ENCODE measurements around the gene SLC29A4. TPM values are rescaled to one million over a fixed set of nuclear protein-coding genes. Genes with fewer than 3 reads are reported as not detected.
"Not testable (repeated sequence)": the region's sequence is repeated elsewhere in the genome, so short reads cannot be mapped to it uniquely, and the experiment has no call there.

The SLC29A4 gene
- polyA plus RNA-seq, 3 donors, result 0.21 to 0.29 (median 0.26) TPM

DNA sequence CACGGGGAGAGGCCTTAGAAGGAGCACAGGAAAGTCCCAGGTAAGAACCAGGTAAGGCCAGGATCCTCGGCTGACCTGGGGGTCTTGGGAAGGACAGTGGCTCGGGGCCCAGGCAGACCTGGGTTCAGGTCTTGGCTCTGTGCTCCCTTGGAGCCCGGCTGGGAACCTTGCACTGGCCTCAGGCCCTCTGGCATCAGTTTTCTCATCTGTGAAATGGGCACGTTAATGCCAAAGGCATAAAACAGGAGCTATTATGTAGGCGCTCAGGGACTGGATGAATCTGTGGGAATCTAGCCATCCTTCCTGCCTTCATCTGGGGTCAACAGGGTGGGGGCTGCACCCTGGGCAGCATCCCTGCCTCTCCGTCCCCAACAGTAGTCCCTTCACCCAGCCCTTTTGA lies 8.3 kb upstream of the SLC29A4 start:
- Histone ChIP-seq H3K4me2 (replicated peaks; ENCODE audit: extremely low read depth, low read length, poor library complexity, severe bottlenecking) (no peak overlapping the region), H3K9me3 (replicated peaks in 1 of 2; ENCODE audit: control insufficient read depth in 1 of 2, insufficient read depth in 1 of 2, low read length in 2 of 2) (peaks cover 0 to 4% of the 10 kb centered on the region in 2 donors), H3K4me3 (replicated peaks in 1 of 3; ENCODE audit: low read depth in 2 of 3, low read length in 3 of 3) (no peak overlapping the region), H3K27me3 (ENCODE audit: control insufficient read depth in 2 of 2, insufficient read depth in 2 of 2, low read length in 2 of 2) (no peaks in the 10 kb centered on the region), H3K27ac (ENCODE audit: low read depth in 1 of 2, low read length in 2 of 2) (no peak overlapping the region), H2AFZ (ENCODE audit: insufficient read depth, low read depth, low read length, poor library complexity, severe bottlenecking) (no peak overlapping the region), H3K9ac (ENCODE audit: insufficient read depth, low read length, poor library complexity, severe bottlenecking) (no peak overlapping the region), H4K20me1 (ENCODE audit: insufficient read depth, low read length) (no peaks in the 10 kb centered on the region), H3K79me2 (ENCODE audit: insufficient read depth, low read length) (no peaks in the 10 kb centered on the region), H3K4me1 (ENCODE audit: control insufficient read depth in 1 of 2, insufficient read depth in 2 of 2, low read length in 2 of 2) (no peaks in the 10 kb centered on the region), H3K36me3 (replicated peaks in 1 of 2; ENCODE audit: control insufficient read depth in 1 of 2, insufficient read depth in 2 of 2, low read length in 2 of 2) (no peaks in the 10 kb centered on the region)
- Mint-ChIP-seq H3K9me3 (peaks cover 0 to 2% (median 0%) of the 10 kb centered on the region in 7 donors), H3K27me3 (ENCODE audit: low read depth in 3 of 3) (peaks cover 6 to 12% (median 12%) of the 10 kb centered on the region in 3 donors), H3K4me3 (no peak overlapping the region), H3K36me3 (no peaks in the 10 kb centered on the region), H3K4me1 (no peaks in the 10 kb centered on the region), H3K27ac (no peak overlapping the region)
- no peak for DNase-seq
- TF ChIP-seq, protein P1, sequence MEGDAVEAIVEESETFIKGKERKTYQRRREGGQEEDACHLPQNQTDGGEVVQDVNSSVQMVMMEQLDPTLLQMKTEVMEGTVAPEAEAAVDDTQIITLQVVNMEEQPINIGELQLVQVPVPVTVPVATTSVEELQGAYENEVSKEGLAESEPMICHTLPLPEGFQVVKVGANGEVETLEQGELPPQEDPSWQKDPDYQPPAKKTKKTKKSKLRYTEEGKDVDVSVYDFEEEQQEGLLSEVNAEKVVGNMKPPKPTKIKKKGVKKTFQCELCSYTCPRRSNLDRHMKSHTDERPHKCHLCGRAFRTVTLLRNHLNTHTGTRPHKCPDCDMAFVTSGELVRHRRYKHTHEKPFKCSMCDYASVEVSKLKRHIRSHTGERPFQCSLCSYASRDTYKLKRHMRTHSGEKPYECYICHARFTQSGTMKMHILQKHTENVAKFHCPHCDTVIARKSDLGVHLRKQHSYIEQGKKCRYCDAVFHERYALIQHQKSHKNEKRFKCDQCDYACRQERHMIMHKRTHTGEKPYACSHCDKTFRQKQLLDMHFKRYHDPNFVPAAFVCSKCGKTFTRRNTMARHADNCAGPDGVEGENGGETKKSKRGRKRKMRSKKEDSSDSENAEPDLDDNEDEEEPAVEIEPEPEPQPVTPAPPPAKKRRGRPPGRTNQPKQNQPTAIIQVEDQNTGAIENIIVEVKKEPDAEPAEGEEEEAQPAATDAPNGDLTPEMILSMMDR (IDR thresholded peaks at IDR 0.05), result no peak
- 89% methylated on average over 7 of the region's 7 CpGs for WGBS (ENCODE audit: insufficient coverage)
- intact Hi-C loops (cut with micrococcal nuclease), result no loop called here

DNA sequence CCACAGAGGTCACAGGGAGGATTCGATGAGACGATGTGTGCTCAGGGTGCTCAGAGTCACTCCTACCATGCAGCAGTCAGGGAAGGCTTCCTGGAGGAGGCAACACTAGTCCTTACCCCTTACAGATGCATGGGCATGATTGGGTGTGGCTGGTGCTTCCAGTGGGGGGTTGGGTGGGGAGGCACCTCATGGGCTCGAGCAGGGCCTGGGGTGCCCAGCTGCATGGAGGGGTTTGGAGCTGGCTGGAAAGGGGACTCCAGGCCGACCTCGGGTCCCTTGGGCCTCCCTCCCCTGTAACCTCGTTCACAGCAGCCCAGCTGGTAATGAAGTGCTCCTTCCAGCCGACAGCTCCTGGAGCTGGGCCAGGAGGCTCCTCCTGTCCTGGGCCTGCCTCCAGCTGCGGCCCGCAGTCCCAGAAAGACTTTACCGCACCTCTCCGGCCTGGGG lies 7.7 kb upstream of the SLC29A4 start:
- H2AFZ ChIP-seq (ENCODE audit: insufficient read depth, low read depth, low read length, poor library complexity, severe bottlenecking); H3K79me2 ChIP-seq (ENCODE audit: insufficient read depth, low read length); intact Hi-C loops (cut with micrococcal nuclease); DNase-seq; H3K4me1 Mint-ChIP-seq; H3K9me3 Mint-ChIP-seq; H3K9ac ChIP-seq (ENCODE audit: insufficient read depth, low read length, poor library complexity, severe bottlenecking); H3K4me1 ChIP-seq (ENCODE audit: control insufficient read depth in 1 of 2, insufficient read depth in 2 of 2, low read length in 2 of 2); H3K4me3 ChIP-seq (replicated peaks in 1 of 3; ENCODE audit: low read depth in 2 of 3, low read length in 3 of 3); H3K36me3 Mint-ChIP-seq; H3K27me3 ChIP-seq (ENCODE audit: control insufficient read depth in 2 of 2, insufficient read depth in 2 of 2, low read length in 2 of 2); H3K27ac ChIP-seq (ENCODE audit: low read depth in 1 of 2, low read length in 2 of 2); H3K4me3 Mint-ChIP-seq; H3K9me3 ChIP-seq (replicated peaks in 1 of 2; ENCODE audit: control insufficient read depth in 1 of 2, insufficient read depth in 1 of 2, low read length in 2 of 2); H4K20me1 ChIP-seq (ENCODE audit: insufficient read depth, low read length); H3K4me2 ChIP-seq (replicated peaks; ENCODE audit: extremely low read depth, low read length, poor library complexity, severe bottlenecking); H3K36me3 ChIP-seq (replicated peaks in 1 of 2; ENCODE audit: control insufficient read depth in 1 of 2, insufficient read depth in 2 of 2, low read length in 2 of 2): not testable (repeated sequence)
- WGBS (ENCODE audit: insufficient coverage), result 69% methylated on average over 4 of the region's 11 CpGs
- peaks cover 9 to 13% (median 9%) of the 10 kb centered on the region in 3 donors for H3K27me3 Mint-ChIP-seq (ENCODE audit: low read depth in 3 of 3)
- peak overlapping the region in 1 of 7 donors; percentile 36 for H3K27ac Mint-ChIP-seq

DNA sequence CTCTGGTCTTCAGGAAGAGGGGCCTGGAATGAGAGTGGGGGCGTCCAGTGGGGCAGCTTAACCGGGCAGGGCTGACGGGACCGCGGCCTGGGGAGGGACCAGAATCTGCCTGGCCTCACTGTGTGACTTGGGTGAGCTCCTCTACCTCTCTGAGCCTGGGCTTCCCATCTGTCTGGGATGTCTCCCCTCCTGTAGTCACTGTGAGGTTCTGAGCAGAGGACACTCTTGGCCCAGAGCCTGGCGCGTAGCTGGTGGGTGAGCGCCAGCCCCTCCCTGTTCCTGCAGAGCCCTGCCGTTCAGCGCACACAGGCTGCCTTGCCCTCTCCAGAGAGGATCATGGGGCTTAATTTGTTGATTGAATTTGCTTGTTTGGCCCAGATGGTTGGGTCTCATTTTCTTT lies 7.2 kb upstream of the SLC29A4 start:
- H3K9me3 ChIP-seq (replicated peaks in 1 of 2; ENCODE audit: control insufficient read depth in 1 of 2, insufficient read depth in 1 of 2, low read length in 2 of 2); H3K4me3 Mint-ChIP-seq; intact Hi-C loops (cut with micrococcal nuclease); H3K4me2 ChIP-seq (replicated peaks; ENCODE audit: extremely low read depth, low read length, poor library complexity, severe bottlenecking); H3K27ac ChIP-seq (ENCODE audit: low read depth in 1 of 2, low read length in 2 of 2); H3K27me3 ChIP-seq (ENCODE audit: control insufficient read depth in 2 of 2, insufficient read depth in 2 of 2, low read length in 2 of 2); H3K9ac ChIP-seq (ENCODE audit: insufficient read depth, low read length, poor library complexity, severe bottlenecking); H3K36me3 Mint-ChIP-seq; H3K9me3 Mint-ChIP-seq; DNase-seq; H3K27ac Mint-ChIP-seq; H3K4me3 ChIP-seq (replicated peaks in 1 of 3; ENCODE audit: low read depth in 2 of 3, low read length in 3 of 3); H2AFZ ChIP-seq (ENCODE audit: insufficient read depth, low read depth, low read length, poor library complexity, severe bottlenecking); H3K4me1 ChIP-seq (ENCODE audit: control insufficient read depth in 1 of 2, insufficient read depth in 2 of 2, low read length in 2 of 2); H3K4me1 Mint-ChIP-seq; H3K79me2 ChIP-seq (ENCODE audit: insufficient read depth, low read length); H4K20me1 ChIP-seq (ENCODE audit: insufficient read depth, low read length); H3K36me3 ChIP-seq (replicated peaks in 1 of 2; ENCODE audit: control insufficient read depth in 1 of 2, insufficient read depth in 2 of 2, low read length in 2 of 2): not testable (repeated sequence)
- H3K27me3 Mint-ChIP-seq (ENCODE audit: low read depth in 3 of 3), result peaks cover 6 to 17% (median 9%) of the 10 kb centered on the region in 3 donors
- WGBS (ENCODE audit: insufficient coverage), result no CpG with 5 or more reads among the region's 10 CpGs

DNA sequence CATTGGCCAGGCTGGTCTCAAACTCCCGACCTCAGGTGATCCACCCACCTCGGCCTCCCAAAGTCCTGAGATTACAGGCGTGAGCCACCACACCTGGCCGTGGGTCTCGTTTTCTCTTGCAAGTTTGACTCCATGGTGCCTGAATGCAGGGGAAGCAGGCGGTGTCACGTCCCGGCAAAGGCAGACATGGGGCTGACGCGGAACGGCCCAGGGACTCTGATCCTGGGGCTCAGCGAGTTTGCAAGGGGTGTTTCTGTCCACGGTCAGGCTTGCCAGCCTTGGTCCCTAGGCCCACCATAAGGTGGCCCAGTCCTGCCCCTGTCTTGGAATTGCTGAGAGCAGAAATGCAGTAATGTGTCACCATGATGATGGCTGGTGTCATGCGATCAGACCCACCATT lies 6.6 kb upstream of the SLC29A4 start:
- H3K9me3 Mint-ChIP-seq, H3K36me3 Mint-ChIP-seq: not testable (repeated sequence)

More for the DNA sequence above, 6.6 kb upstream of the SLC29A4 start:
- H3K4me1 ChIP-seq (ENCODE audit: control insufficient read depth in 1 of 2, insufficient read depth in 2 of 2, low read length in 2 of 2); H3K4me3 ChIP-seq (replicated peaks in 1 of 3; ENCODE audit: low read depth in 2 of 3, low read length in 3 of 3); DNase-seq; H4K20me1 ChIP-seq (ENCODE audit: insufficient read depth, low read length); intact Hi-C loops (cut with micrococcal nuclease); H3K4me3 Mint-ChIP-seq; H3K27me3 ChIP-seq (ENCODE audit: control insufficient read depth in 2 of 2, insufficient read depth in 2 of 2, low read length in 2 of 2); H3K36me3 ChIP-seq (replicated peaks in 1 of 2; ENCODE audit: control insufficient read depth in 1 of 2, insufficient read depth in 2 of 2, low read length in 2 of 2); H3K9me3 ChIP-seq (replicated peaks in 1 of 2; ENCODE audit: control insufficient read depth in 1 of 2, insufficient read depth in 1 of 2, low read length in 2 of 2); H3K9ac ChIP-seq (ENCODE audit: insufficient read depth, low read length, poor library complexity, severe bottlenecking); H3K4me1 Mint-ChIP-seq; H3K27ac ChIP-seq (ENCODE audit: low read depth in 1 of 2, low read length in 2 of 2); H3K4me2 ChIP-seq (replicated peaks; ENCODE audit: extremely low read depth, low read length, poor library complexity, severe bottlenecking); H3K27ac Mint-ChIP-seq; H3K79me2 ChIP-seq (ENCODE audit: insufficient read depth, low read length); H2AFZ ChIP-seq (ENCODE audit: insufficient read depth, low read depth, low read length, poor library complexity, severe bottlenecking): not testable (repeated sequence)
- WGBS (ENCODE audit: insufficient coverage), result 98% methylated on average over 13 of the region's 14 CpGs
- peaks cover 8 to 23% (median 10%) of the 10 kb centered on the region in 3 donors for H3K27me3 Mint-ChIP-seq (ENCODE audit: low read depth in 3 of 3)
